Eye (tissue), 1 donor: ENCODE measurements around the gene SLC22A5.

Source experiments
- DNase-seq: peaks from one replicate; pipeline ENCODE4 v3.0.0-alpha.2; 2015

SLC22A5 gene

DNA sequence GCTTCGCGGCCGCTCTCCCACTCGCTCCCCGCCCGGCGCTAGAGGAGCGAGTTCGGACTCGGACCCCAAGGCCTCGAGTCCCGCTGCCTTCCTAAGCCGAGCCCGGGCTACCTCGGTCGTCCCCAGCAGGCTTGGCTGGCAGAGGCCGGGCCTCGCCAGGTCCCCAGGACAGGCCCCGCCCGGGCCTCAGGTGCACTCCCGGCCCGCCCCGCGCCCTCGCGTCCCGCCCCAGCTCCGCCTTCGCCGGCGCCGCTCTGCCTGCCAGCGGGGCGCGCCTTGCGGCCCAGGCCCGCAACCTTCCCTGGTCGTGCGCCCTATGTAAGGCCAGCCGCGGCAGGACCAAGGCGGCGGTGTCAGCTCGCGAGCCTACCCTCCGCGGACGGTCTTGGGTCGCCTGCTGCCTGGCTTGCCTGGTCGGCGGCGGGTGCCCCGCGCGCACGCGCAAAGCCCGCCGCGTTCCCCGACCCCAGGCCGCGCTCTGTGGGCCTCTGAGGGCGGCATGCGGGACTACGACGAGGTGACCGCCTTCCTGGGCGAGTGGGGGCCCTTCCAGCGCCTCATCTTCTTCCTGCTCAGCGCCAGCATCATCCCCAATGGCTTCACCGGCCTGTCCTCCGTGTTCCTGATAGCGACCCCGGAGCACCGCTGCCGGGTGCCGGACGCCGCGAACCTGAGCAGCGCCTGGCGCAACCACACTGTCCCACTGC, at the start of gene SLC22A5:
SLC22A5 (plus strand) TSS at position 237 of the 707 bp plus-strand sequence; CDS start at position 500, 263 bp downstream.
- DNase-seq = peak; percentile 86

DNA sequence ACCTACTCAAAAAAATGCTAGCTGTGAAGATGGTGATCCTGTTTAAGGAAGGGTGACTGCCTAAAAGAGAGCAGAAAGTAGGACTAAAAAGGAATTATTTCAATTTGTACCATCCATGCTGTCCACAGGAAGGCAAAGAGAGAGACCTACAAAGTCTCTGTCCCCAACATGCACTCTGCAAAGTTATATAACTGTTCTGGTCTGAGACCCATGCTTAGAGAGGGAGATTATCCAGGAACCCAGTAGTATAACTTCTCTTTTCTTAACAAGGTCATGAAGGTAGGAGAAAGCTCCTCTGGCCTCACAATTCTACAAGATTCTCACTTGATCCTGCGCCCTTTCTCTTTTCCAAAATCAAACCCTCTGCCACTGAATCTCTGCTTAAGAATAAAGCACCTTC, 49.5 kb upstream of the SLC22A5 start:
- DNase-seq = no peak

DNA sequence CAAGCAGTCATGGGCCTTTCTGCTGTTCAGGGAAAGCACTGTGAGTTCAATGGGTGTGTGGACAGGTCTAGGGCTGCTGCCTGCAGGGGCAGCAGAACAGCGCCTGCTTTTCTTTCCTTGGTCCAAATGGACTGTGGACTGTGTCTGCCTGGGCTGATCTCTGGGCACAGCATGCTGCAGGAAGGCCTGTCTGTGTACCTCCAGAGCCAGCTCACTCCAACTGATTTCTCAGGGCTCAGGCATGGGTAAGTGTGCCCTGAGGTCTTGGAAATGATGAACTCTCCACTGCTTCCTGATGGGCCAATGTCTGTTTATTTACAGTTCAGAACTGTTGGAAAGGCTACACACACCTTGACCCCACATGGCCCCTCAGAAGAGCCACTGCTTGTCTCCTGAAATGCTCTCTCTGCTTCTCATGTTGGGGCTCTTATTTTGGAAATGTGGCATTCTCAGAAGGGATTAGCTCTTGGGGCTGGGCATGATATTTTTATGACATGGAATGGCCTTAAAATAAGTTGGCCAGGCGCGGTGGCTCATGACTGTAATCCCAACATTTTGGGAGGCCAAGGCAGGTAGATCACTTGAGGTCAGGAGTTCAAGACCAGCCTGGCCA, 48.3 kb upstream of the SLC22A5 start:
- no peak for DNase-seq

DNA sequence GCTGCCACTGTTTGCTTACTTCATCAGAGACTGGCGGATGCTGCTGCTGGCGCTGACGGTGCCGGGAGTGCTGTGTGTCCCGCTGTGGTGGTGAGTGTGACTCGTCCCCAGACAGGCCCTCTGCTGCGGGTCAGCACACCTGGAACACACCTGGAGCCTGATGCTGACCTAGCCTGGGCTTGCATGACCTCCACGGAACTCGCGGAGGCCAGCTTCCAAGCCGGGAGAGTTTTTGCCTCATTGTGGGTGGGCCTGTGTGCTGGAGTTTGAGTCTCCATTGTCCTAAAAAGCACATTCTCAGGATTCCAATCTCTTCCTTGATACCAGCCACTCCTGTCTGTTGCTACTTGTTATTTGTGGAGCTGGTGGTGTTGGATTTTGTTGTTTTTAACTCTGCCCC, 47.2 kb upstream of the SLC22A5 start:
- peak; percentile 42 for DNase-seq

DNA sequence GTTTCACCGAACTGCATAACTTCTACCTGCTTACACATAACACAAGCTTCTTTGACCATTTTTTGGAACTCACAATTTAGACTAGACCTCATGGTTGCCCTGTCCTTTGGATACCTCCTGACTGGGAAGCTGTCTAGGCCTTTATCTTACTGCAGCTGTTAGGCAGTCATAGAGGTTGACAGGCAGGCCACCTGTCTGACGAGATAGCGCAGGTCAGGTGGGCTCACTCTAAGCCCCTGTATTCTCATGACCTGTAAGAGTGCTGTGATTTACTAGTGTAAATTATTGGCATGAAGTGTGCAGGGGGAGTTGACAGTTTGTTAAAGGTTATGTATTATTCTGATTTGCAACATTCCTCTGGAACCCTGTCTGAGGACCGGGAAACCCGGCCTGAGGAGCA, 46.3 kb upstream of the SLC22A5 start:
- DNase-seq = no peak

DNA sequence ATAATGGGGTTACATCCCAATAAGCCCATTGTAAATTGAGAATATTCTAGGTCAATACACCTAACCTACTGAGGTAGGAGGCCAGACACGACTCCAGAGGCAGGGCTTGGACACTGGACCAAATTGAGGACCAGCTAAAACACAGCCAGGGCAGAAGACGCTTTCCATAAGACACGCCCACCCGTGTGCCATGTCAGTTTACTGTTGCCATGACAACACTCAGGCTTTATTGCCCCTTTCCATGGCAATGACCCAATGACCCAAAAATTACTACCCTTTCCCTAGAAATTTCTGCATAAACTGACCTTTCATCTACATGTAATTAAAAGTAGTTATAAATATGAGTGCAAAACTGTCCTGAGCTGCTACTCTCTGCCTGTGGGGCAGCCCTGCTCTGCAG, 43.8 kb upstream of the SLC22A5 start:
- DNase-seq = peak; percentile 21

DNA sequence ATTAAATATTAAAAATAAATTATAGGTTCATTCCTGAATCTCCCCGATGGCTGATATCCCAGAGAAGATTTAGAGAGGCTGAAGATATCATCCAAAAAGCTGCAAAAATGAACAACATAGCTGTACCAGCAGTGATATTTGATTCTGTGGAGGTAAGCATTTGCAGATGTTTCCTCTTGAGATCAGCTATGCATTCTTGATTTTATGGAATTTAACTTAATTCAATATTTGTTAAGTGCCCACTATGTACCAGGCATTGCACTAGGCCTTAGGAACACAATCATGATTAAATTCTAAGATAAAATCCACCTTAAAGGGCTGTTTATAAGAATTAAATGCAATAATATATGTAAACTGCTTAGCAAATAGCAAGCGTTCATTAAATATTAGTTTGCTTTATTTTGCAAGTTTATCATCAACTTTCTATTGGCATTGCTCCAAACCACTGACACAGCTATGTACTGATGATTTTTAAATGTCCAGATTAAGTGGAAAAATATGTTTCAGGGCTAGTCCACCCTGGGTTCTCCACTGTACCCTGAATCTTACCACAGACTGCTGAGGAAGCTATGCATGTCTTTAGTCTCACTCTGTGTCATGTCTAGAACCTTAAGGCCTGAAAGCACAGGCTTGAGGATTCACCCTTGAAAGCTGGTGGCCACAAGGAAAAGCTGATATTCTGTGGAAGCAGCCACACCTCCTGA, 42.1 kb upstream of the SLC22A5 start:
- DNase-seq = peak; percentile 22

DNA sequence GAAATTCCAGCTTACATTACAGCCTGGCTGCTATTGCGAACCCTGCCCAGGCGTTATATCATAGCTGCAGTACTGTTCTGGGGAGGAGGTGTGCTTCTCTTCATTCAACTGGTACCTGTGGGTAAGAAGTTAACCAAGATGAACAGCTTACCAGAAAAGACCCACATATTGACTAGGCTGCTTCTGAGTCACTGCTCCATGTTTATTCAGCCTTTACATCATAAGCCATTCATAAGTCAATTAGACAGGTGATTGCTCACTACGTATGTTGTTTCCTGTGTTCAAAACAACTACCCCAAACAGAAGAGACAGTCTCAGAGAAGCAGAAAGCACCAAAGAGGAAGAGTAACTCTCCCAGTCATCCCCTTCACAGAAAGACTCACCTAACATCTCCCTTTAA, 34.7 kb upstream of the SLC22A5 start:
- DNase-seq = no peak

DNA sequence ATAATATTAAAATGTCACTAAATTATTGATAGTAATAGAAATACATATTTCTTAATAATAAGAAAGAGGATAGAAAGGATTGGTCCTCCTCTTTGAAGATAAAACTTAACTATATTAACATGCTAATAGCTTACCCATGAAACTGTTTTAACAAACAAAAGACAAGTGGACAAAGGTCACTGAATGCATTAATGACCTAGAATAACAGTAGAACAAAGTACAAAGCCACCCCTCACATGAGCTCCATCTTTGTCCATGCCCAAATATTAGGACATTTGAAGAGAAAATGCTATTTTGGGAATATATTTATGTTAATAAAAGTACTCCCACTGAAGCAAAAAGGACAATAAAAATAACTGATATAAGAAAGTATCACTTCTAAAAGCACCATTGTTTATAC, 34.1 kb upstream of the SLC22A5 start:
- no peak for DNase-seq

DNA sequence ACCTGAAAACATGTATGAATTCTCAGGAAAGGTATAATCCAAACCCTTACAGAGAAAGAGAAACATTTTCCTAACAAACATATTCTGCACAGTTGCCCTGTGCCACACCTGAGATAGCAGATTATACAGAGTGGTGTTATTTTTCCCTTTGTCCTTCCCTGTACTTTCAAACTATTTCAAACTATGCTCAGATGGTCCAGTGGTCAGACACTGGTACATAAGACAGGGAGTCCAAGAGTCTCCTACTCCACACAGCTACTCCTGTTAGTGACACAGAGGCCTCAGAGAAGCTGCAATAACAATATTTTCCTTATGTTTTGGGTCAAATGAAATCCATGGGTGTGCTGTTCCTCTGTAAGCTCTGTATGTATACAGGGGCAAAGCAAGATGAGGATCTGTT, 30.0 kb upstream of the SLC22A5 start:
- no peak for DNase-seq

DNA sequence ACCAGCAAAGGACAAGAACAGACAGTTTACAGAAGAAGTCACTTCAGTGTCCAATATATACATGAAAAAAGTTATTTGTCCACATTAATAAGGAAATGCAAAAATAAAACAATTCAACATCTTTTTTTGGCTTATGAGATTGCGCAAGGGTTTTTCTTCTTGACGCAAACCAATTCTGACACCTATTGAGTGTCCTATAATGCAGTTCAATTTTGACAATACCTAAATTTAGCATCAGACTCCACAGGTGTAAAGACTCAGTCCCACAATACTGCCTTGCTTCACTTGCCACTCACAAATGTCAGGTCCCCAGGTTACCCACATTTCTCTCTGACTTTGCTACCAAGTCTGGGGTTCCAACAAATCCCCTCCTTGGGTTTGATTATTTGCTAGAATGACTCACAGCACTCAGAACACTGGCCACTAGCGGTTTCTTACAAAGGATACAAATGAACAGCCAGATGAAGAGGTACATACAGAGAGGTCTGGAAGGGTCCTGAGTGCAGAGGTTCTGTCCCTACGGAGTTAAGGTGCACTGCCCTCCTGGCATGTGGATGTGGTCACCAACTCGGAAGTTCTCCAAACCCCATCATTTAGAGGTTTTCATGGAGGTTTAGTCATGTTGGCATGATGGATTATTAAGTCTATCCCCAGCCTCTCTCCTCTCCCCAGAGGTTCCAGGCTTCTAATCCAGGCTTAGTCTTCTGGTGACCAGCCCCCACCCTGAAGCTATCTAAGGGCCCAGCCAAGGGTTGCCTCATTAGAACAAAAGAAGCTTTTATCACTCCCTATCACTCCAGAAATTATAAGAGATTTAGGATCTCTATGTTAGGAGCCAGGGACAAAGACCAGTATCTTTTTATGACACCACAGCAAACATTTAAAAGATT, 27.0 kb upstream of the SLC22A5 start:
- DNase-seq = no peak

DNA sequence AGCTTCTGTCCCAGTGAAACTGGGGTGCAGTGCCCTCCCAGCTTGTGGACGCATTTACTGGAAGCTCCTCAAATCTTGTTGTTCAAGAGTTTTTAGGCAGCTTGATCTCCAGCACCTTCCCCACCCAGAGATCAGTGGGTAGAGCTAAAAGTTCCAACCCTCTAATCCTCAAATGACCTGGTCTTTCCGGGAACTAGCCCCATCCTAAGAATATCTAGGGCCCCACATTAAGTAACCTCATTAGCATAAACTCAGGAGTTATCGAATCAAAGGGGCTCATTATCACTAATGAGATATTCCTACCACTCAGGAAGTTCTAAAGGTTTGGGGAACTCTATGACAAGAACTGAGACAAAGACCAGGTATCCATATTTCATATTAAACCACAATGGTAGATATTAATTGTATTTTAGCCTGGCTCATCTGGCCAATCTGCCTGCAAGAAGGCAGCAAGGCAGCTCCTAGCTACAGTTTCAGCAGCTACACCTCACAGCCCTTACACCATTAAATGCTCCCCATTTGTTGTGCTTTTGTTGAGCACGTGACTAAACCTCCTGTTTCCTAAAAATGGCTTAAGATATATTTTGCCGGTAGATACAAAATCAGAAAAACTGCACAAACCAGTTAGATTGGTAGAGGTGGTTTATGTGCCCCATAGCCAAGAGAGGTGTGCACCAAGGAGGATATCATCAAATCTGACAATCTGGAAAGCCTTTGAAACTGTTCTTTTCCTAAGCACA, 24.6 kb upstream of the SLC22A5 start:
- no peak for DNase-seq

DNA sequence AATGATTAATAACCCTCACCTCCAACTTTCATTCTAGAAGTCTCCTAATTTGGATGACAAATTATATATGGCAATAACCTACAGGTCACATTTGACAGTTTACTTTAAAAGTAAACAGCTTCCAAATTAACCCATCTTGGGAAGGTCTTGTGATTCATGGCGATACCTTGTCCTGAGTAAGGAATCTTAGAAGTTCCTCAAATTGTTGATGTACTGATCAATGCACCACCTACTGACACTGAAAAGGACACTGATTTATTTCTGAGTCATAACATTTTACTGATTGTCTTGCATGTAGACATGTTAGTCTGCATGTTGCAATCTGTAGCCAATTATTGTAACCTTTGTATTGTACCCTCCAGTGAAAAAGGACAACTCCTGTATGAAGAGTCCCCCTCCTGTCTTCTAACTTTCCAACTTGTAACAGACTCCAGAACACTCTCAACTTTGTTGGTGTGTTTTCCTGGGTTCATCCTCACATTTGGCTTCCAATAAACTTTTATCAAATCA, 16.0 kb upstream of the SLC22A5 start:
- no peak for DNase-seq

DNA sequence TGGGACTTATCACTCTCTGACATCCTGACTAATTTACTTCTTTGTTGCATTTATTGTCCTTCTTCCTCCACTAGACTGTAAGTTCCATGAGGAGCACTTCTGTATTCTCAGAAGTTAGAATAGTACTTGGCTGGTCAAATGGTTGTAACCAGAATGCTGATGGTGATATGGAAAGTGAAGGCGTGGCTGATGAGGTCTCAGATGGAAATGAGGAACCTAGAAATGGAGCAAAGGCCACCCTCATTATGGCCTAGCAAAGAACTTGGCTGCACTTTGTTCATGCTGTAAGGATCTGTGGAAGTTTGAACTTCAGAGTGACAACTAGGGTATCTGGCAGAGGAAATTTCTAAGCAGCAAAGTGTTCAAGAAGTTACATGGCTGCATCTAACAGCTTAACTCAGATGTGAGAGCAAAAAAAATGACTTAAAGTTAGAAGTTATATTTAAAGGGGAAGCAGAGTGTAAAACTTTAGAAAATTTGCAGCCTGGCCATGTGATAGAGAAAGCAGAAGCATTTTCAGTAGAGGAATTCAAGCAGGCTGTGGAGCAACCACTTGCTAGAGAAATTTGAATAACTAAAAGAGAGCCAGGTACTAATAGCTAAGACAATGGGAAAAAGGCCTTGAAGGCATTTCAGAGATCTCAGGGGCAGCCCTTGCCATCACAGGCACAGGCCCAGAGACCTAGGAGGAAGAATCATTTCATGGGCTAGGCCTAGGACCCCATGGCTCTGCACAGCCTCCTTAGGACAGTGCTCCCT, 14.9 kb upstream of the SLC22A5 start:
- no peak for DNase-seq

DNA sequence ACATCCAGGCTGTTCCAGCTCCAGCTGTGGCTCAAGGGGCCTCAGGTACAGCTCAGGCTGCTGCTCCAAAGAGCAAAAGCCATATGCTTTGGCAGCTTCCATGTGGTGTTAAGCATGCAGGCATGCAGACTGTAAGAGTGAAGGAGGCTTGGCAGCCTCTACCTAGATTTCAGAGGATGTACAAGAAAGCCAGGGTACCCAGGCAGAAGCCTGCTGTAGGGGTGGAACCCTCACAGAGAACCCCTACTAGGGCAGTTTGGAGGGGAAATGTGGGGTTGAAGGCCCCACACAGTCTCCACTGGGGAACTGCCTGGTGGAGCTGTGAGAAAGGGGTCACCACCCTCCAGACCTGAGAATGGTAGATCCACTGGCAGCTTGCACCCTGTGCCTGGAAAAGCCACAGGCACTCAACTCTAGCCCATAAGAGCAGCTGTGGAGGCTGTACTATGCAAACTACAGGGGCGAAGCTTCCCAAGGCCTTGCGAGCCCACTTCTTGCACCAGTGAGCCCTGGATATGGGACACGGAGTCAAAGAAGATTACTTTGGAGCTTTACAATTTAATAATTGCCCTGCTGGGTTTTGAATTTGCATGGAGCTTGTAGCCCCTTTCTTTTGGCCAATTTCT, 14.3 kb upstream of the SLC22A5 start:
- DNase-seq = no peak

DNA sequence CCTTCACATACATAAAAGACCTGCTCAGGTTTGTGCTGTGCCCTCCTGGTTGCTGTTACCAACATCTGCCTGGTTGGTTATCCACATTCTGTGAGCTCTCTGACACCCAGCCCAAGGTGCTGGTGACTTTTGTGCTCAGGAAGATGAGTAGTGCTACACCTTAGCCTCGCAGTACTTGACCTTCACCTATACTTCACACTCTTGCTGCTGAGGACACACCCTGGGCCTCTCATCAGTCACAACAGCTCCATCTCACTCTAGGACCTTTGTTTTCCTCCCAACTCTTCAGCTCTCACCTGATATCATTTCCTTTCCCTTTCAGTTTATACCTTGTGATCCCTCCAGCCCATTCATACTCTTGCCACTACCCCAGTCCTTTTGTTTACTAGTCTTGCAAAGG, 10.7 kb upstream of the SLC22A5 start:
- DNase-seq = no peak

DNA sequence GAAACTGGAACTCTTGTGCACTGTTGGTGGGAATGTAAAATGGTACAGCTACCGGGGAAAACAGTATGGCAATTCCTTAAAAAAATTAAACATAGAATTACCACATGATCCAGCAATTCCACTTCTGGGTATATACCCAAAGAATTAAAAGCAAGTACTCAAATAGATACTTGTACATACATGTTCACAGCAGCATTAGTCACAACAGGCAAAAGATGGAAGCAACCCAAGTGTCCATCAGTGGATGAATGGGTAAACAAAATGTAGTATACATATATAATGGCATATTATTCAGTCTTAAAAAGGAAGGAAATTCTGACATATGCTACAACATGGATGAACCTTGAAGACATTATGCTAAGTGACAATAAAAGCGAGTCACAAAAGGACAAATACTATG, 7.4 kb upstream of the SLC22A5 start:
- DNase-seq = no peak

DNA sequence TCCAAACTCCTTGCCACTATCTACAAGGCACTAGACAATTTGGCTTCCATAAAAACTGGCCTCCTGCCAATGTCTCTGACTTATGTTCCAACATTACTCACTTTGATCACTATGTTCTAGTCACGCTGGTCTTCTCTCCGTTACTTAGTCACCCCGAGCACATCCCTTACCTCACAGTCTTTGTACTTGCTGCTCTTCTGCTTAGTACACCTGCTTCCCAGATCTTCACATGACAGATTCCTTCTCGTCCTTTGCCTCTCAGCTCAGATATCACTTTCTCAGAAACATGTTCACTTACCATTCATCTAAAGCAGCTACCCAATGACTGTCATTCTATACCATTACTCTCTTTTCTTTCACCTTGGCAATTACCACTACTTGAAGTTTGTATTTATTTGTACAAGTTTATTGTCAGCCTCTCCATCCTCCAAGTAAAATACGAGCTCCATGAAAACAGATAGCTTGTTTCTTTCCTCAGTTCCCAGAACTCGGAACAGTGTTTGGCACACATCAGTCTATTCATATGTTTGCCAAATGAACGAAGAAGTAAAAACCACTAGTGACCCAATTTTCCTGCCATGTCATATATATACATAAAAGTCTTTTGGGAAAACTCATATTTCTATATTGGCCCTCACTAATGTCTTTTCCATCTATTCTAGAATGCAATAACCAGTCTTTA, 5.9 kb upstream of the SLC22A5 start:
- no peak for DNase-seq

DNA sequence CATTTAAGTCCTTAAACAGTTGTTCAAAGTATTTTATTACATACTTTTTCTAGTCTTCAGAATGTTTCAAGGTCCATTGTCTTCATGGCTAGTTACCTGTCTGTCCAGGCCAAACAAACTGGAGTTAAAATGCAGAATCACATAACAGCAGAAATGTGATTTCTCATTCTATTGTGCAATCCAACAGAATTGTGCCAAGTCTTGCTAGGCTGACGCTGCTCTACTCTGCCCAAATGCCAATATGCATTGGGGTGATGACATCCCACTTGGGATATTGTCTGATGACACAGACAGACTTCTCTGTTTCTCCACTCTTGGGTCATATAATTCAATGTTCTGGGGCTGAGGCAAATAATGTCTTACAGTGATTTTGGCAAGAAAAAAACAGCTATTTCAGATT, 5.2 kb upstream of the SLC22A5 start:
- no peak for DNase-seq

DNA sequence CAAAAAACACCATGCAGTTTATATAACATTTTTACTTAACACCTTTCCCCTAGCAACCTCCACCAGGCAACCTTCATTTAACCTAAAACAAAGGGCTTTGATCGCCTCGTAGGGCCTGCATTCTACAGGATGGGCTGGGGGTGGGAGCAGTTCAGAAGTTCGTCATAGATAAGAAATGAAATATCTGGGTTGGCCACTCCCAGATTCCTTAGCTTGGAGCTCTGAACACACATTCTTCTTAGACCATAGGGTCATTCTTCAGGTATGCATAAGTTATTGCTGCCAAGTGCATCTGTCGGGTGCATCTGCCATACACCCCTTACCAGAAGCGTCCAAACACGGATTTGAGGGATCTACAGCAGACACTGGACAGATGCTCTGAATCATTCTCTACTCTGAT, 4.3 kb upstream of the SLC22A5 start:
- no peak for DNase-seq
